GM15510 (cell line): ENCODE data around the gene OTC.

ENCODE experiments used
- POLR2A ChIP-seq: IDR thresholded peaks from 3 replicates; pipeline ENCODE4 v1.6.1; 2011; ENCODE audit warnings: borderline replicate concordance; ENCODE audit not compliant: insufficient read length; ENCODE audit errors: extremely low read depth

The OTC gene

DNA sequence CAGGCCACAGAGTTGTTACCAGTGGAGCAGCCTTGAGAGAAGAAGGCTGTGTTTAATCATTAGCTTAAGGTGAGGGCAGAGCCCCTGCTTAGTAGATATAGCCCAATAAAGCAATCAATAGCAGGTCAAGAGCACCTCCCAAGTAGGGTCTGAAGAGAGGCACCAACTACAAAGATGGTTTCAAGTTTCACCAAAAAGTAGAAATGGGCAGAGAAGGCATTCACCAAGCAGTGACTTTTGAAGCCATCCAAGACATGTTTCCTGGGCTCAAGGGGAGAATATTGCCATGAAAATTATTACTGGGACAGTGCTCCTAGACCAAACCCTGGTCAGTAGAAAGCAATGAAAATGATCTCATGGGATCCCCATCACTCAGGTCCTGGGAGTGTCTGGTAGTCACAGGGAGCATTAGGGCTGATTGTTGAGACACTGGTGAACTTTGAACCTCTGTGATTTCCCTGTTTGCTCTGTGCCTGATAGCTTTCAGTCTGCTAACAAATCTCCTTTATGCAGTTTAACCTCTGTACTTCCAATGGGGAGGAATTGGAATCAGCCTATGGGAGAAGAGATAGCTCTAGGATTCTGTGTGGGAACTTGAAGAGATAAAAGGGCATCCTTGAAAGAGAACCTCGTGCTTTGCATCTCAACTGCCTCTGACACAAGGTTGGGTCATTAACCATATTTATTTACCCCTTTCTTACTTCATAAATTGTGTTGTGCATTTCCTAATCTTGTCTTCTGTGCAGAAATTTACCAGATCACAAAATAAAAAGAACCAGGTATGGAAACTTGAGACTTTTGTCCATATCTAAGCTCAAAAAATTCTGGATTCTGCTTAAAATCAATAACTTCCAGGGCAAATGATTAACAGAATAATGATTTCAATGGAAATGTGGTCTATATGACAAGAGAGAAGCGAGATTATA, 9.3 kb upstream of the OTC start:
- no peak for TF ChIP-seq POLR2A

- no peak for TF ChIP-seq POLR2A
These were observed 6.3 kb upstream of the OTC start for GRCh38 chrX:38346150-38346549.

DNA sequence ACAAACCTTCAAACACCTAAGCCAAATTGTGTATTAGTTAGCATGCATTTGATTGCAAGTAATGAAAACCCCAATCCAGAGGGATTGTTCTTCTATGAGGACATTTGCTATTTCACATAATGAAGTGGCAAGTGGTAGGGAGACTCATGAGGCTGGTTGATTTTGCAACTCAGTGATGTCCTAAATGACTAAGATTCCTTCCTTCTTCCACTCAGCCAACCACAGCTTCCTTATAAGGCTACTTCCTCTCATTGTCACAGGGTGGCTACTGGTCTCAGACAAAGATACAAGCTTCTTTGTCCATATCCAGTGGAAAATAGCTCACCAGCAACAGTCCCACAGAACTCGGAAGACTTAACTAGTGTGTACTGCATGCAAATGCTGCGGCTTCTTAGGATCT, 5.3 kb upstream of the OTC start:
- no peak for TF ChIP-seq POLR2A

DNA sequence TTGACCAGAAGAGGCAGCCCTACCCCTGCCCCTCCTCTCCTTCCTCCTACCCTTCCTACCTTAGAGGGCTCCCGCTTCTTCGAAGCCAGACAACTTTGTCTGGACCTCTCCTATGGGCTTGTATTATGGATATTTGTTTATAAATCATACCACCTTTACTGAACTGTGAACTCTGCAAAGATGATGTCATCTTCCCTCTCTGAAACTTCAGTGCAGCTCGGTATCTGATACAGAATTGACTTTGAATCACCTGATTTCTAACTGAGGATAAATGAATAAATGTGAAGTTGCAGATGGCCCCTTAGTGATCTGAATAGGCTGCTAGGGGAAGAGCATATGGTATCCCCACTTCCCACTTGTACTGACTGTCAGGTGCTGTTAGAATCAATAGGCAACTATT, 1.1 kb upstream of the OTC start:
- no peak for TF ChIP-seq POLR2A

- TF ChIP-seq POLR2A, result no peak
These were observed 4.0 kb downstream of the OTC start for GRCh38 chrX:38356401-38356800.

- no peak for TF ChIP-seq POLR2A
These were observed 5.6 kb downstream of the OTC start for GRCh38 chrX:38357747-38358673.

DNA sequence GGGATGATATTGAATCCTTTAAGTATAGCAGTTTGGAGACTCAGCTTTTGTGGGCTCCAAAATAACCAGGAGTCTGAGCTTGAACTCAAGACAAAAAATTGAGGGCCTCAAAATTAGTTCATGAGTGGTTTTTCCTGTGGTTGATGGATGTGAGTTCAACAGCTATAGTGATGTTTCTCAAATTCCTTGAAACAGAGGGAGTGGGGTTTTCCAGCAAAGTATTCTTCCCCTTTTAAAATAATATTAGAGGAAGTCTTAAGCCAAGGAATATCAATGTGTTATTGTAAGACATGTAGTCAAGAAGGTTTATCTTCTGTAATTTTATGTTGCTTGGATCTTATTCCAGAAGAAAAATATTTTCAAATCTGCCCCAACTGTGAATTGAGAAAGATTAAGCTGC, 10.6 kb downstream of the OTC start:
- no peak for TF ChIP-seq POLR2A

GRCh38 chrX:38365954-38366353, 13.6 kb downstream of the OTC start:
- no peak for TF ChIP-seq POLR2A

- TF ChIP-seq POLR2A, result no peak
These were observed 16.4 kb downstream of the OTC start for GRCh38 chrX:38368774-38369173.

- no peak for TF ChIP-seq POLR2A
These were observed 19.2 kb downstream of the OTC start for GRCh38 chrX:38371641-38372040.

DNA sequence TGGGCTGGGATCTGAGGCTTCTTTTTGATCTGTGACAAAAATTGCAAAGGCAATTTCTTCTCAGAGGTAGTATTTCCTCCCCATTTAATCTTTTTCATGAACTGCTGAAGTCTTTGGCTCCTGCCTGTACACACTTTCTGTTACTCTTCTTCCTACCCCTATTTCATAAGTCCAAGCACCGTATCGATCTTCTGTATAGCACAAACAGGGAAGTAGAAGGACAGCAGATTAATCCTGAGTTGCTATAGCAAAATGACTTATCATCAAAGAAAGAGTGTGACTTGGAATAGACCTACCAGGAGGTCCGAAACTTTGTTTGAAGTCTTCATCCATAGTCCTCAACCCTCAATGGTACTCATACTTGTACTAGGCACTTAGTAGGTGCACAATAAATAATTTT, 22.0 kb downstream of the OTC start:
- TF ChIP-seq POLR2A, result no peak

DNA sequence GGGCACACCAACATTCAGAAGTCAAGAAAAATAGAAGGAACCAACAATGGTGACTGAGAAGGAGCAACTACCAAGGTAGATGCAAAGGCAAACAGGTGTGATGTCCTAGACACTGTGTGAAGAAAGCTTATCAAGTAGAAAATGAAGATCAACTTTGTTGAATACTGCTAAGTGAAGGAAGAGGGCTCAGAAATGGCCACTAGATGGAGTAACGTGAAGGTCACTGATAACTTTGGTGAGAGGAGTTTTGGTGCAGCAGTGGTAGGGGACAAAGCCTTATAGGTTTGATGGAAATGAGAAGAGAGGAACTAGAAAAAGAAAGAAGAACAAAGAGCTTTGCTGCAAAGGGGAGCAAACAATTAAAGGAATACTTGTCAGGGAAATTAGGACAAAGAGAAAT, 23.5 kb downstream of the OTC start:
- no peak for TF ChIP-seq POLR2A

DNA sequence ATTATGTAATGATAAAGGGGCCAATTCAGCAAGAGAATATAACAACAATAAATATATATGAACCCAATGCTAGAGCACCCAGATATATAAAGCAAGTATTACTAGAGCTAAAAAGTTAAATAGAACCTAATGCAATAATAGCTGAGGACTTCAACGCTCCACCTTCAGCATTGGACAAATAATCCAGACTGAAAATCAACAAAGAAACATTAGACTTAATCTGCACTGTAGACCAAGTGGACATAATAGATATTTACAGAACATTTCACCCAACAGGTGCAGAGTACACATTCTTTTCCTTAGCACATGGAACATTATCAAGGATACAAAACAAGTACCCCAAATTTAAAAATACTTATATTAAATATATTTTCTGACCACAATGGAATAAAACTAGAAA, 24.3 kb downstream of the OTC start:
- no peak for TF ChIP-seq POLR2A

DNA sequence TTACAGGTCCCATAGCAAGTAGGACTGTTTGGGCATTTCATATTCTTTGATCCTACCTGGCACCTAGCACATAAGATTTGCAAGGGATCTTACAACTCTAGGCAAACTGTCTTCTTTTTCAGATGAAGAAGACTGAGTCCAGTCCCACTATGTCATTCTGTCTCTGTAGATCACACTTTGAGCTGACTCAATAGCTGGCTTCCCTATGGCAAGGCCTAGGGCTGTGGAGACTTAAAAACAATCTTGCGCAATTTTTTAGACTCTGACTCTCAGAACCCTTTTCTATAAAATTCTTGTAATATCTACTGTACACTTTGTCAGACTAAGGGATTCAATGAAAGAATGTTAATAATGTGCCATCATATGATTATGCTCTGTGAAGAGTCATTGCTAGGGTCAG, 26.7 kb downstream of the OTC start:
- TF ChIP-seq POLR2A, result no peak

- TF ChIP-seq POLR2A, result no peak
These were observed 30.3 kb downstream of the OTC start for GRCh38 chrX:38382663-38383062.
